CD4-positive, alpha-beta T cell treated with Interleukin-1 beta for 1 hour (primary cell): ENCODE results near the gene ACADS.
A peak's percentile ranks its signal among the peaks of the same experiment; 100 is the strongest.

ENCODE experiments used
- DNase-seq, 2 donors: peaks; one replicate each; pipeline ENCODE4 v3.0.0-alpha.2; 2020 to 2022

ACADS gene

DNA sequence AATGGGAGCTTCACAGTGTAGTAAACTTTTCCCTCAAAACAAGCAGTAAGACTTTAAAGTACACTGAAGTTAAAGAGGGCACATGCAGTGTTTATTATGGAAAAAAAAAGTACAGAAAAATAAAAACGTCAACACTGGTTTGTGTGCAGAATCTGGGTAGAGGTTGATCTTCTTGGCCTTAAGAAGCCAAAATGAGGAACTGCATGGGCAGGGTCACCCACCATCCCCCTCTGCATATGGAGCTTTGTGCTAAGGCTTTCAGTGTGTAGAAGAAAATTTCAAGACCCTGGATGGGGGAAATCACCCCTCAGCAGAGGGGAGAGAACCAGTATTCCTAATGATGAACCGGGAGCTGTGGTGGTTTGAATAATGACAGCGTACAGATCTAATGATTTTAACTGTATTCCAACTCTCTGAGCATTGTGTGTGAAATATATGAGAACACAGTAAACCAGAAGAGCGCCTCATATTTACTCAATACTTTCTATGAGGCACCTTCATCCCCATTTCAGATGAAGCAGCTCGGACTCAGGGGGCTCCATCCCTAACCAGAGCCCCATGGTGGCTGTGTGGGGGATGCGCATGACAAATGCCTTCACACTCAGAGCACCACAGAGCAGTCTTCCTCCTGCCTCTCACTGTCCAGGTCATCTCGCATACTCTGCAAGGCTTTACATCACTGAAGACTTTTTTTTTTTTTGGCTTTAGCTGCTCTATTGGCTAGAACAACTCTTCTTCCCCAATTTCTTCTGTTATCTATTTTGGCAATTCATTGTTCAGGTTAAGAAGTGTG lies 33.4 kb downstream of the ACADS start:
- no peak for DNase-seq

DNA sequence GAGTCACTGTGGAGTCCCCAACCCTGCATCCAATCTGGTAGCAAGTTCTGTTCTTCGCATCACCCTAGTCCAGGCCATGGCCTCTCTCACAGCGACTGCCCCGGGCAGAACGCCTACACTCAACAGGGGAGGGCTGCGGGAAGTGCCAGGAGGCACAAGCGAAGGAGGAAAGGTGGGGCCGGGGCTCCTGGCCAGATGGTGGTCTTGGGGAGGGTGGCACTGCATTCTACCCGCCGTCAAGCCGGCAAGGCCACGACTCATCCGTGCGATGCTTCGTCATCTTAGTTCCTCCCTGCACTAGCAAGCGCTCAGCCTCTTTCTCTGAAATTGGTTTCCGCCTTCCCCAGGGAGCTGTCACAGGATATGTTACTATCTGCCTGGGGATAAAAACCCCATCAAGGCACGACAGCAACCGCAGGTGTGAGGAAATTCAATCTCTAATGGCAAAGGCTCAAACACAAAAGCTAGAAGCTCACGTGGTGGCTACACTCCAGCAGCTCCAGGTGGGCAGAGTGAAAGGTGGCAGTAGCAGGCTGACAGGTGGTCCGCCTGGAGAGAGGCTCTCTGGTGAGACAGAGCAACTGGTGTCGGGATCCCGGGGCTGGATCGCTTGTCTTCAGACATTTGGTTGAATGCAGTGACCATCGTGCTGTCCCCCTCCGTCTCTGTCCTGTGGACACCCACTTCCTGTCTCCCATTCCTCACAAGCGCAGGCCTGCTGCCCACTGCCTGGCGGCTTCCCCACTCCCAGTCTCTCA lies 34.1 kb downstream of the ACADS start:
- no peak for DNase-seq

DNA sequence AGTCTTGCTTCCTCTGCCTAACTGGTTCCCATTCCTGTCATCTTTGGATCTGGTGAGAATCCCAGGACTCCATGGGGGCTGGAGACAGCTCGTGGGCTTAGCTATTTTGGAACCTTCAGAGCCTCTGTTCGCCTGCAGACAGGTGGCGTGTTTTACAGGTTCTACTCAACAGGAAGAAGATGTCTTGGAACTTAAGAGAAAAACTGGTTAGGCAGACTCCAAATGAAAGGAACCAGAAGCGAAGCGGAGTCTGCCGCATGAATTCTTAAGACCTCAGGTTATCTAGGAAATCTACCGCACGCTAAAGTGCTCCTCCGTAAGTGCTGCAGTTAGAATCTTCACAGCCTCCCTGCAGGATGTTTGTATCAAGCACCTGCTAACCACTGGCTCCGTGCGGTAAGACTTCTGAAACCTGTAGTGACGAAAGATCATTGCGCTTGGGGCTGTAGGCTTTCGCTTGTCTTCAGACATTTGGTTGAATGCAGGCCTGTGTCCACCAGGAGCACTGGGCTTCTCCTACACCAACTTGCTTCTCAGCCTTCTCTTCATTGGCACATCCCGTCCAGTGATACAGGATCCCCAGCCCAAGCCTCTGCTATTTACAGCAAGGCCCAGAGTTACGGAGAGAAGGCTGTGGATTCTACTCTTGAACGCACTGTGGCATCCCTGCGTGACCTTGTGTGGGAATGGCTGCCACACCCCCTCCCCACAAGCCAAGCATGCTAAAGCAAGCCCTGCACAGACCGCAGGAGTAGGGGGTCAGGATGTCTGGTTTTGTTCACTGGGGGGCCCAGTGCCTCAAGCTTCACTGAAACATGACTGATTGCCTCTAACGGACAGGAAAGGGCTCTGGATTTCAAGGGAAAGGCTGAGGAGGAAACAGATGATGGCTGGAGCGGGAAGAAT lies 35.0 kb downstream of the ACADS start:
- DNase-seq = peak; percentile 16 to 22

DNA sequence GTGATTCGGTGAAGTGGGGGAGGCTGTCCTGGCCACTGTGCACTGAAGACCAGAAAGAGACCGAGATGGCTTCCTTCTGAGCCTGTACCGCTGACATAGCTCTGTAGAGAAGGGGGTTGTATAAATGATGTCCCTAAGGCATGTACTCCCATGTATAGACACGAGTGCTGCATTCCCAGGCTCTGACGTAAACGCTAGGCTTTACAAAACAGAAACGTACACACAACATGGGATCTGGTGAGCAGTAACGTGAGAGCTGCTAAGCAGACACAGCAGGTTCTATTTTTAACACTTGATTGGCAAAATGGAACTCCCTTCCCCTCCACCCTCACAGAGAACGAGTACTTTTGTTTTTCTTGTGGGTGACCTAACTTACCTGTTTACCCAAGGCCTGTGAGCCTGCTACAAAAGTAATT lies 35.9 kb downstream of the ACADS start:
- DNase-seq = no peak

DNA sequence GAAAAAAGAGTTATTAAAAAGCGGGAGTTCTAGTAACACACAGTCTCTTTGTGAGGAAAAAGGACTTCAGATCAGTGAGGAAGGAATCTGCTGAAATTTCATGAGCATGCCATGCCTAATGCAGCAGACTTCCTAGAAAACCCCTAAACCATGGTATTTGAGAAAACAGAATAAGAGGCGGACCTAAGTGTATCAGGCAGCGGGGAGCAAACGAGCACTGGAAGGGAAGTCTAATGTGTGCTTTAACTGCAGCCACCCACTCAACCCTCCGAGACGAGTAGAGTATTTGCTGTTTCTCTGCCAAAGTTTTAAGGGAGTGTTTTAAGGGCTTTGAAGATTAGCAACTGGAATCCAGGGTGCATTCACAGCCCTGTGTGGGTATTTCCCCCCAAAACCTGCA lies 36.5 kb downstream of the ACADS start:
- no peak for DNase-seq

DNA sequence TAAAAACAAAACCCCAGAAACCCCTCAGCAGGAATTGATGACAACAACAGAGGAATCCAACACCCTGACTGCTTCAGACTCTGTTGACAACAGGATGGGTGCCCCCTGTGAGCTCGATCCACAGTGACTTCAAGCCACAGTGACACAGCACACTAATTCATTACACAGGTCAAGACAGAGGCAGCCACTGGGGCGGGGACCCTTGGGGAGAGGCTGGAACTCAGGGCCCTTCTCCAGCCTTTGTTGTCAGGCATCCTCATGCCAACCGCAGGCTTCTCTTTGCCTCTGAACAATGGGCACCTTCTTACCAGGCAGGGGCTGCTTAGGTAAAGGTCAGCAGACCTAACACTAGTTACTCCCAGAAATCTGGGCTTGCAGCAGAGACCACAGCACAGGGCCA lies 37.6 kb downstream of the ACADS start:
- no peak for DNase-seq

DNA sequence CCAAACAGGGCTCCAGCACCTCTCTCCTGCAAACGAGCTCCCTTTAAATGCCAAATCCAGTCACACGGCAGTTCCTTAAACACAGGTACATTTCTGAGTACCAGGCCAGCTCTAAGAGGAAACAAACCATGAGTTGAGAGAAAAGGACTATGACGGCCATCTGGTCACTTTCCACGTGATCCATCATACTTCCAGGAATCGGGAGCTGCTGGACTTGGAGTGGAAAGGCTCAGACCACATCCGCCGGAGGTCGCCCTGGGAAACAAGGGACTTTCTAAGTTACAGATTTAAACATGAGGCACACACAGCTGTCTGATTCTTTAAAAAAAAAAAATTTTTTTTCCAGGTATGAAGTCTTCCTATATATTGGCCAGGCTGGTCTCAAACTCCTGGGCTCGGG lies 39.2 kb downstream of the ACADS start:
- DNase-seq = no peak

DNA sequence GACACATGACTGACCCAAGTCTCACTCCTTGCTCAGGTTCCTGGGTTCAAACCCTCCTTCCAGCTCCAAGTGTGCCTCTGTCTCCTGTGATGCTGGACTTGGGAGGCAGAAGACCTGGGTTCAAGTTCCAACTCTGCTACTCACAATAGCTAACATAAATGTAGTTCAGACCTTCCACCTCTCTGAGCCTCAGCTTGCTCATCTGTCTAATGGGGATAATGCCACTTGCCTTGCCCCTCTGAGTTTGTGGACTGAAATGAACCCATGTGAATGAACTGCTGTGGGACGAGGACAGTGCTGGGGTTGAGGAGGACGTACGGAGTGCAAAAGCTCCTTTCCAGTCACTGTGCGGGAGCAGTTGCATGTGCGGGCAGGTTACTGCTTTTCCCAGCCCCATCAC lies 40.9 kb downstream of the ACADS start:
- no peak for DNase-seq

DNA sequence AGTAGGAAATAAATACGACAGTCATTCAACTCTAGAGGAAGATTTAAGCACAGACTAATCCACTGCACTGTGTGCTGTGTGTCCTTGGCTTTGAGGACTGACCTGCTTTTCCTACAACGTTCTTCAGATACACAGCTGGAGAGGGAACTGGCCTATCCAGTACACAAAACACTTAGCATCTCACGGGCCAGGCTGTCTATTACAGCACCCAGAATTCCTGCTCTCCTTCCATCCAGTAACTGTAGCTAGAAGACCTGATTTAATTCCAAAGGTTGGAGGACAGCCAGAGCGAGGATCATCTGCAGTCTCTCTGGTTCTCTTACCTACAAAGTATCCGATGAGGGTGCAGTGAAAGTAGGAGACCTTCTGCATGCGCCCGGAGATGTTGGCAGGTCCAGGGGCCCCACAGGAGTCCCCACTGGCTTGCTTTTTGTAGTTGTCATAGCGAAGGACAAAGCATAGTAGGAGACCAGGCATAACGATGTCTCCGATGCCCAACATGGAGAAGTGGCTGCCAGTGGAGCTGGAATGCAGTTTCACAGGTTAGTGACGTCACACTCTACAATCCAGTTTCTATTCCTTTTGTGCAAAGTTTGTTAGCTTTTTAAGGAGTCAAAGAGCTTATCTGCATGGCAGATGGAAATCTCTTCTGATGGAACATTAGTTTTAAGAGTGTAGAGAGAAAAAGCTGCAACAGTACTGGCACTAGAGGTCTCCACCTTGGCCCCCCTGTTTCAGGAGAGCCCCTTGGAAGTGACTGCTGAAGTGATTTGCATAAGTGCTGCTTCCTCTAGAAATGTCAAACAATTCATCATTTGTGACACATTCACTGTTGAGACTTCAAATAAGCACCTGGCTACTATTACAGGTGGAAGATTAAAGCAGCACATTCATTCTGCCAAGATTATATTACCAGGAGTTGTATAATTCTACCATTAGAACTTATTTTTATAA lies 41.7 kb downstream of the ACADS start:
- DNase-seq = no peak

DNA sequence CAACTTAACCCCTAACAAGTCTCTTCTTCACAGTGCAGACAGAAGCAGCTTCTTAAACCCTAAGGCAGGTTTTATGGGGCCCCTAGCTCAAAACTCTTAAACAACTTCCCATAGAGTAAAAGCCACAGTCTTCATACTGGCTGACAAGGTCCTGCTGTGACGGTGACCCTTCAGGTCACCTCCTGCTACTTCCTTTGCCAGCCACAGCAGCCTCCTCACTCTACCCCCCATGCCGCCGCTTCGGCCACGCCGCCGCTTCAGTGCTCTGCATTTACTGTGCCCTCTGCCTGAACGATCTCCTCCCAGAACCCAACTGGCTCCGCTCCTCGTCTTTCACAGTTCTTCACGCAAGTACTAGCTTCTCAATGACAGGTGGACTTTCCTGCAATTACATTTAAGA lies 45.5 kb downstream of the ACADS start:
- DNase-seq = no peak

DNA sequence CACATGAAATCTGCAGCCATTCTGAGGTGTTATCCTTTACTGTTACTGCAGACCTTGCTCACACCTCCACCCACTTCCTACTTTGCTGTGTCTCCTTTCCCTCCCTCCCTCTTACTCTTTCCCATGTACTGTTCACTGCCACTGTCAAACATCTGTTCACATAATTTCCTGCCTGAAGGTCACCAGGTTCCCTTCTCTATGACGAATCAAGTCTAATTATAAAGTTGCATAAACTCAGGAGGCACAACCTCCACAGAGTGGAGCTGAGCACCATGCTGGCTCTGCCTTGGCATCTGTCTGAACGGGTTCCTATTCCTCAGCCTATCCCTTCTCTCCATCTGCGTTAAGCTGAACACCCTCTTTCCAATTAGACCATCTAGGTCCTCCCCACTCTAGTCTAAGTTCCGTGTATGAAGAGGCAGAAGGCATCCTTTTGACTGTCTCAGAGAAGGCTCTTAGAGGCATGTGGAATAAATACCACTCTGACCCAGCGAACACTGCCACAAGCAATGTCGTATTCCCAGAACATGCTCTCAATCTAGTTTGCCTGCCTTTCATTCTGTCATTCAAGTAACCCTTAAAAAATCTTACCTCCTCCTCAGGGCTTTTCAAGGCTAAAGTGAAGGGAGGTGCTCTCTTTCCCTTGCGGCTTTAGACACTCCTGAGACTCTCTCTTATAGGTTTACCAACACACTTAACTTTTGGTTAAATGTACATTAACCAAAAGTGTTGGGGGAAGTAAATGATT lies 48.7 kb downstream of the ACADS start:
- no peak for DNase-seq

DNA sequence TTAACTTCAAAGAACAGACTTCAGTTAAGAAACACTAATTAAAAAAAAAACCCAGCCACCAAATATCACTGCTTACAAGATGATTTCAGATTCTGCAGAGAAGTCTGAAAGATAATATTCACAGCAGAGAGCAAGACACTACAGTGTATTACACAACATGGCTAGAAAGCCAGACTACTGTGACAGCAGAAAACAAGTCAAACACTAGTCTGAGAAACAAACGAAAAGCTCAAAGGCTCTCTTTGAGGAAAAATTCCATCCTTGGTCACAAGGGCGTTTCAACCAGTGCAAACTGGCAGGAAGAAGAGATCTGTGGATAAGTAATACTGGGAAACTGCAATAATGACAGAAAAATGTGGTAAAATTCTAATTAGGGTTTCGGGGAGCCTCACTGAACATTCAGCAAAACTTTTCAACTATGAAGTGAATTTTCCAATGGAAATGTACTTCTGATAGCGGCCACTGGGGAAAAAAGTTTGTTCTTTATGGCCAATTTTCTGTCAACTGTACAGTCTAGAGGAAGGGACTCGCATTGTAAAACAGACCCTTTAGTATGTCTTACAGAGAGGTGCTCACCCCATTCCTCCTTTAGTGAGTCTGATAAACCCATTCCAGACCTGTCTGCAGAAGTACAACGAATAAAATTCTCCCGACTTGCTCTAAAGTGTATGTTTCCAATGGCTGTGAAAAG lies 50.4 kb downstream of the ACADS start:
- no peak for DNase-seq

DNA sequence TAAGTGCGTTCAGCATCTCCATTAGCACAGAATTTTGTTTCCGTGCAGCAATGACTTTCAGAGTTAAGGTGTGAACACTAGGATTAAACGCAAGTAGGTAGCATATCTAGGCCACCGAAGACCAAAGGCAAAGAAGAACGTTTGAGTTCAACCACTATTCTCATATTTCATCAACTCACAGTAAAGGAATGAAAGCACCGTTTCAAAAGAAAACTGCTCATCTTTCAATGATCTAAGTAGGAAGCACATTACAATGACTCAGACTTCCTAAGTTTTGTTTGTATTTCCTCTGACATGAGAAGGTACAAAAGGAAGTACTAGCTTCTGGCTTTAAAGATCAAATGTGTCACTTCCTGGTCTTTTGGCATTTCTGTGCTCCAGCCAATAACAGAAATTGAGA lies 57.6 kb downstream of the ACADS start:
- DNase-seq = no peak

DNA sequence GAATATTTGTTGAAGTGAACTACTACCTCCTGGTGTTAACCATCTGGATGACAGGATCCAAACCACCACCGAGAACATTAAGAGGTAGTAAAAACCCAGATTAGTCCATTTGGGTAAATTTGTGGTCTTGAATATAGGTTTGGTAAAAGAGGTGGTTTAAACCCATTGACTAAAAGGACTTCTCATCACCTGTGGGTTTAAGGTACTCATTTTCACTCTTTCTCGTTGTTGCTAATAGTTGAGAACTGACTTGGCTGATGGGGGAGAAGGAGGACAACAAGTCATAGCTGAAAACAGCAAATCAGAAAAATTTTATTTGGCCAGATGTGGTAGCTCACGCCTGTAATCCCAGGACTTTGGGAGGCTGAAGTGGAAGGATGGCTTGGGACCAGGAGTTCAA lies 59.2 kb downstream of the ACADS start:
- no peak for DNase-seq

DNA sequence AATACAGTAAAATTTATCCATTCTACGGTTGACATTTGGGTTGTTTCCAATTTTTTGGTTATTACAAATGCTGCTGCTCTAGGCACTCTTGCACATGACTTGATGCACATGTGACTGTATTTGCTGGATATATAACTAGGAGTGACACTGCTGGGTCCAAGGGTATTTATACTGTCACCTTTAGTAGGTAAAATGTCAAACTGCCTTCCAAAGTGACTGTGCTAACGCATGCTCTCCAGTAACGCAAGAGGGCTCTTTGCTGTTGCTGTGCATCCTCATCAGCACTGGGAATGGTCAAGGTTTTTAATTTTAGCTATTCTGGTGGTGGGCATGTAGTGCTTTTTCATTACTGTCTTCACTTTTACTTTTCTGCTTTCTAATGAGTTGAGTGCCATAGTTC lies 62.3 kb downstream of the ACADS start:
- no peak for DNase-seq
